WTC11 (cell line): ENCODE measurements around the gene CDX2. TPM values are rescaled to one million over a fixed set of nuclear protein-coding genes. Genes with fewer than 3 reads are reported as not detected.

Source experiments
- ATAC-seq: fragments of 200-7000 bp; cut with Tn5 transposase; 2 replicates; pipeline ENCODE4 v1.10.0; 2021; ENCODE audit warnings: mild to moderate bottlenecking, moderate library complexity
- CTCF ChIA-PET: fragments of 300-600 bp; sonication (Branson Sonifier 250); formaldehyde crosslinking; loops from one replicate; lab custom pipeline; 2021; ENCODE audit warnings: antibody characterized with exemption; lab: Charles Lee
- POLR2A ChIA-PET: fragments of 350-600 bp; sonication (Branson Sonifier 250); formaldehyde crosslinking; loops from one replicate; lab custom pipeline; 2021; ENCODE audit warnings: antibody characterized with exemption; lab: Charles Lee
- DNase-seq: peaks from one replicate; pipeline ENCODE4 v3.0.0; 2021; ENCODE audit warnings: low spot score
- H3K27ac Mint-ChIP-seq: 2 replicates; pipeline ENCODE4 v1.8.0; 2021; ENCODE audit warnings: mixed read lengths
- H3K27me3 Mint-ChIP-seq: 2 replicates; pipeline ENCODE4 v1.8.0; 2021; ENCODE audit warnings: low read depth, mild to moderate bottlenecking, moderate library complexity, mixed read lengths
- H3K36me3 Mint-ChIP-seq: 2 replicates; pipeline ENCODE4 v1.8.0; 2021; ENCODE audit warnings: mixed read lengths
- H3K4me1 Mint-ChIP-seq: 2 replicates; pipeline ENCODE4 v1.8.0; 2022; ENCODE audit warnings: mixed read lengths
- H3K4me3 Mint-ChIP-seq: 2 replicates; pipeline ENCODE4 v1.8.0; 2021; ENCODE audit warnings: mild to moderate bottlenecking, moderate library complexity, mixed read lengths
- H3K9me3 Mint-ChIP-seq: 2 replicates; pipeline ENCODE4 v1.8.0; 2021; ENCODE audit warnings: mixed read lengths
- ATF1 ChIP-seq: sonication (generic); formaldehyde crosslinking; IDR thresholded peaks from 2 replicates; pipeline ENCODE4 v1.8.1; 2023; ENCODE audit warnings: mild to moderate bottlenecking, moderate library complexity, missing genetic modification reagents
- CBFB ChIP-seq: sonication (generic); formaldehyde crosslinking; IDR thresholded peaks from 2 replicates; pipeline ENCODE4 v1.8.1; 2022; ENCODE audit warnings: mild to moderate bottlenecking, low read depth, missing genetic modification reagents
- E2F1 ChIP-seq: sonication (generic); formaldehyde crosslinking; IDR thresholded peaks from 2 replicates; pipeline ENCODE4 v1.8.0; 2022; ENCODE audit warnings: mild to moderate bottlenecking, missing genetic modification reagents
- E2F4 ChIP-seq: sonication (generic); formaldehyde crosslinking; IDR thresholded peaks from 2 replicates; pipeline ENCODE4 v1.8.1; 2022; ENCODE audit warnings: low read depth, mild to moderate bottlenecking, moderate library complexity, missing genetic modification reagents, borderline replicate concordance
- ELF4 ChIP-seq: sonication (generic); formaldehyde crosslinking; IDR thresholded peaks from 2 replicates; pipeline ENCODE4 v1.8.1; 2022; ENCODE audit warnings: low read depth, mild to moderate bottlenecking, moderate library complexity, missing genetic modification reagents
- FOXK1 ChIP-seq: sonication (generic); formaldehyde crosslinking; IDR thresholded peaks from 2 replicates; pipeline ENCODE4 v1.8.0; 2022; ENCODE audit warnings: mild to moderate bottlenecking, moderate library complexity, missing genetic modification reagents
- FOXP1 ChIP-seq: sonication (generic); formaldehyde crosslinking; IDR thresholded peaks from 2 replicates; pipeline ENCODE4 v1.8.0; 2022; ENCODE audit warnings: missing genetic modification reagents, mild to moderate bottlenecking, moderate library complexity, borderline replicate concordance
- HMGXB4 ChIP-seq: sonication (generic); formaldehyde crosslinking; IDR thresholded peaks from 2 replicates; pipeline ENCODE4 v1.8.1; 2023; ENCODE audit warnings: mild to moderate bottlenecking, moderate library complexity, missing genetic modification reagents
- MLX ChIP-seq: sonication (generic); formaldehyde crosslinking; IDR thresholded peaks from 2 replicates; pipeline ENCODE4 v1.8.1; 2023; ENCODE audit warnings: mild to moderate bottlenecking, missing genetic modification reagents, moderate library complexity
- MYBL2 ChIP-seq: sonication (generic); formaldehyde crosslinking; IDR thresholded peaks from 2 replicates; pipeline ENCODE4 v1.8.1; 2023; ENCODE audit warnings: mild to moderate bottlenecking, moderate library complexity, missing genetic modification reagents
- NR1H2 ChIP-seq: sonication (generic); formaldehyde crosslinking; IDR thresholded peaks from 2 replicates; pipeline ENCODE4 v1.9.0; 2021; ENCODE audit warnings: mild to moderate bottlenecking, moderate library complexity, missing genetic modification reagents
- RORB ChIP-seq: fragments of 250-450 bp; sonication (Bioruptor Pico); IDR thresholded peaks from 2 replicates; pipeline ENCODE4 v1.9.0; 2021; ENCODE audit warnings: mild to moderate bottlenecking
- SOX15 ChIP-seq: fragments of 250-450 bp; sonication (Bioruptor Pico); IDR thresholded peaks from 2 replicates; pipeline ENCODE4 v1.9.0; 2021; ENCODE audit warnings: mild to moderate bottlenecking
- ZNF219 ChIP-seq: sonication (generic); formaldehyde crosslinking; IDR thresholded peaks from 2 replicates; pipeline ENCODE4 v1.8.0; 2023; ENCODE audit warnings: missing genetic modification reagents, mild to moderate bottlenecking, borderline replicate concordance
- ZNF263 ChIP-seq: sonication (generic); formaldehyde crosslinking; IDR thresholded peaks from 2 replicates; pipeline ENCODE4 v1.8.1; 2022; ENCODE audit warnings: low read depth, mild to moderate bottlenecking, moderate library complexity, missing genetic modification reagents
- ZNF423 ChIP-seq: fragments of 250-450 bp; sonication (Bioruptor Pico); IDR thresholded peaks from 2 replicates; pipeline ENCODE4 v2.1.2; 2022; ENCODE audit warnings: mild to moderate bottlenecking, moderate library complexity
- ZNF425 ChIP-seq: fragments of 250-450 bp; sonication (Bioruptor Pico); conservative IDR thresholded peaks from 2 replicates; pipeline ENCODE4 v1.9.0; 2021; ENCODE audit warnings: mild to moderate bottlenecking
- ZNF512 ChIP-seq: sonication (generic); formaldehyde crosslinking; IDR thresholded peaks from 2 replicates; pipeline ENCODE4 v1.8.1; 2022; ENCODE audit warnings: missing genetic modification reagents, borderline replicate concordance
- ZNF532 ChIP-seq: fragments of 250-450 bp; sonication (Bioruptor Pico); IDR thresholded peaks from 2 replicates; pipeline ENCODE4 v1.9.0; 2021; ENCODE audit warnings: mild to moderate bottlenecking, borderline replicate concordance
- total RNA-seq: library from RNA; stranded (reverse); gene quantifications from 3 replicates; pipeline ENCODE4 v1.2.3, GENCODE V29; 2021

The CDX2 gene
- total RNA-seq, 1 experiment from 2014 or later, result 0.44 TPM

GRCh38 chr13:27967736-27968315 lies 1.3 kb downstream of the CDX2 start:
- Mint-ChIP-seq H3K4me1 (peaks cover 63% of the 10 kb centered on the region), H3K4me3 (peak overlapping the region; percentile 58), H3K27me3 (peaks cover 100% of the 10 kb centered on the region), H3K36me3 (no peaks in the 10 kb centered on the region), H3K27ac (no peak overlapping the region), H3K9me3 (no peaks in the 10 kb centered on the region)
- ChIA-PET CTCF (interaction anchor here (0.8 to 6.1 kb wide), 8 partner anchors 9 to 606 kb away, joined by 3 to 53 read pairs (median 4); no protein-coding TSS in a partner anchor), POLR2A (no interaction called here)
- no peak for DNase-seq
- TF ChIP-seq CBFB (CRISPR knock-in tag) (no peak), E2F1 (CRISPR knock-in tag) (no peak), FOXP1 (CRISPR knock-in tag) (no peak), HMGXB4 (CRISPR knock-in tag) (no peak), ZNF532 (CRISPR knock-in tag) (no peak), ZNF512 (no peak), ATF1 (CRISPR knock-in tag) (no peak)
- no peak for ATAC-seq

GRCh38 chr13:27967203-27967735 lies 1.8 kb downstream of the CDX2 start:
- peak overlapping the region; percentile 58; the same call in 1 of the 2 replicates for H3K4me3 Mint-ChIP-seq
- peaks cover 100% of the 10 kb centered on the region for H3K27me3 Mint-ChIP-seq
- no peak for ATAC-seq
- TF ChIP-seq ZNF425 (no peak), E2F4 (CRISPR knock-in tag) (no peak), FOXK1 (CRISPR knock-in tag) (no peak), MYBL2 (CRISPR knock-in tag) (no peak), E2F1 (CRISPR knock-in tag) (no peak), ELF4 (CRISPR knock-in tag) (no peak), SOX15 (no peak), ZNF219 (CRISPR knock-in tag) (no peak), RORB (CRISPR knock-in tag) (no peak), ZNF423 (CRISPR knock-in tag) (no peak), NR1H2 (CRISPR knock-in tag) (no peak), ZNF263 (CRISPR knock-in tag) (no peak), MLX (CRISPR knock-in tag) (no peak)

More at GRCh38 chr13:27967203-27967735, 1.8 kb downstream of the CDX2 start:
- Mint-ChIP-seq H3K9me3 (no peaks in the 10 kb centered on the region), H3K36me3 (no peaks in the 10 kb centered on the region), H3K27ac (no peak overlapping the region), H3K4me1 (peaks cover 66% of the 10 kb centered on the region)
- no peak for DNase-seq
- POLR2A ChIA-PET, result no interaction called here
- CTCF ChIA-PET, result interaction anchor here (0.8 to 6.1 kb wide), 7 partner anchors 8 to 605 kb away, joined by 3 to 53 read pairs (median 3); no protein-coding TSS in a partner anchor
